ENCODE data around the gene PRDM16. TPM values are rescaled to one million over a fixed set of nuclear protein-coding genes. Genes with fewer than 3 reads are reported as not detected.

PRDM16 gene
- total and polyA plus RNA-seq, 2 of the 13 experiments (the other 11 are each of a cell fraction or from before 2014, with no cell fraction given), result 0.15 to 0.81 TPM

- TF ChIP-seq PLSCR1 (CRISPR knock-in tag; IDR thresholded peaks at IDR 0.05; ENCODE audit: borderline replicate concordance) (no peak), GATAD1 (CRISPR knock-in tag; IDR thresholded peaks at IDR 0.05) (no peak), TGIF2 (CRISPR knock-in tag; IDR thresholded peaks at IDR 0.05) (peak; percentile 76; the same call in 1 of the 2 replicates), GRHL1 (CRISPR knock-in tag; conservative IDR thresholded peaks at IDR 0.05) (no peak), CTCF (CRISPR knock-in tag; IDR thresholded peaks at IDR 0.05) (peak; percentile 39), CERS6 (CRISPR knock-in tag; IDR thresholded peaks at IDR 0.05) (no peak), MEIS2 (CRISPR knock-in tag; IDR thresholded peaks at IDR 0.05) (no peak), ZNF335 (CRISPR knock-in tag; IDR thresholded peaks at IDR 0.05) (no peak), STAG1 (CRISPR knock-in tag; IDR thresholded peaks at IDR 0.05) (no peak), ZNF446 (CRISPR knock-in tag; IDR thresholded peaks at IDR 0.05) (no peak), ZNF670 (CRISPR knock-in tag; IDR thresholded peaks at IDR 0.05; ENCODE audit: borderline replicate concordance) (no peak), KLF12 (CRISPR knock-in tag; IDR thresholded peaks at IDR 0.05; ENCODE audit: borderline replicate concordance) (no peak), ZNF512 (CRISPR knock-in tag; IDR thresholded peaks at IDR 0.05) (no peak), HMGXB4 (CRISPR knock-in tag; IDR thresholded peaks at IDR 0.05; ENCODE audit: borderline replicate concordance in 1 of 2, low read depth in 1 of 2) (no peak), SNAI1 (CRISPR knock-in tag; IDR thresholded peaks at IDR 0.05; ENCODE audit: borderline replicate concordance) (0 out of 2 replicates have a peak, but pooled peaks have one; percentile 39), MNT (IDR thresholded peaks at IDR 0.05) (no peak), CEBPG (CRISPR knock-in tag; IDR thresholded peaks at IDR 0.05) (peak; percentile 96), FOXK2 (IDR thresholded peaks at IDR 0.05) (no peak), ZNF546 (CRISPR knock-in tag; conservative IDR thresholded peaks at IDR 0.05) (no peak)
Measured at GRCh38 chr1:3197781-3198316, 128.8 kb downstream of the PRDM16 start (continued).
